Measurements from ENCODE around the gene CKLF.

Gene CKLF

GRCh38 chr16:66507731-66508239 lies 44.6 kb upstream of the CKLF start:
- no peak overlapping the region for H3K9ac ChIP-seq (ENCODE audit: low read length)
- no peaks in the 10 kb centered on the region for H3K27me3 ChIP-seq (ENCODE audit: insufficient read depth, low read length)
- no peaks in the 10 kb centered on the region for H3K9me2 ChIP-seq (ENCODE audit: low read depth, low read length)
- no peaks in the 10 kb centered on the region for H3K79me2 ChIP-seq (ENCODE audit: insufficient read depth, low read length)
- no peak overlapping the region for H3K27ac ChIP-seq (ENCODE audit: low read depth, low read length, poor library complexity, severe bottlenecking)
- no peaks in the 10 kb centered on the region for H3K36me3 ChIP-seq (ENCODE audit: insufficient read depth, low read length)
- H3K4me2 ChIP-seq (ENCODE audit: low read length): no peak overlapping the region
- no peak overlapping the region for H2AFZ ChIP-seq (ENCODE audit: low read length)
- H3K4me1 ChIP-seq (ENCODE audit: insufficient read depth, low read length, severe bottlenecking): no peaks in the 10 kb centered on the region
- H3F3A ChIP-seq (ENCODE audit: insufficient read depth, low read length): no peaks in the 10 kb centered on the region; the same call in 1 of the 2 replicates
- no peak overlapping the region for H3K4me3 ChIP-seq (ENCODE audit: low read depth, low read length, poor library complexity, severe bottlenecking)
- no peaks in the 10 kb centered on the region for H3K9me3 ChIP-seq (ENCODE audit: low read length)
- no peaks in the 10 kb centered on the region for H4K20me1 ChIP-seq (ENCODE audit: insufficient read depth, low read length)
- TF ChIP-seq CTCF (IDR thresholded peaks at IDR 0.05; ENCODE audit: low read length): no peak
- no peak for TF ChIP-seq EZH2 (IDR thresholded peaks at IDR 0.05; ENCODE audit: borderline replicate concordance, low read length)

GRCh38 chr16:66508248-66508913 lies 44.0 kb upstream of the CKLF start:
- no peaks in the 10 kb centered on the region for H3K9me2 ChIP-seq (ENCODE audit: low read depth, low read length)
- no peak overlapping the region for H3K9ac ChIP-seq (ENCODE audit: low read length)
- no peak for TF ChIP-seq EZH2 (IDR thresholded peaks at IDR 0.05; ENCODE audit: borderline replicate concordance, low read length)
- TF ChIP-seq CTCF (IDR thresholded peaks at IDR 0.05; ENCODE audit: low read length): no peak
- H2AFZ ChIP-seq (ENCODE audit: low read length): no peak overlapping the region
- H3K79me2 ChIP-seq (ENCODE audit: insufficient read depth, low read length): no peaks in the 10 kb centered on the region
- H3F3A ChIP-seq (ENCODE audit: insufficient read depth, low read length): no peaks in the 10 kb centered on the region; the same call in 1 of the 2 replicates
- H4K20me1 ChIP-seq (ENCODE audit: insufficient read depth, low read length): no peaks in the 10 kb centered on the region
- no peak overlapping the region for H3K4me2 ChIP-seq (ENCODE audit: low read length)
- H3K4me1 ChIP-seq (ENCODE audit: insufficient read depth, low read length, severe bottlenecking): no peaks in the 10 kb centered on the region
- H3K4me3 ChIP-seq (ENCODE audit: low read depth, low read length, poor library complexity, severe bottlenecking): no peak overlapping the region
- H3K36me3 ChIP-seq (ENCODE audit: insufficient read depth, low read length): no peaks in the 10 kb centered on the region
- no peak overlapping the region for H3K27ac ChIP-seq (ENCODE audit: low read depth, low read length, poor library complexity, severe bottlenecking)
- H3K9me3 ChIP-seq (ENCODE audit: low read length): no peaks in the 10 kb centered on the region
- H3K27me3 ChIP-seq (ENCODE audit: insufficient read depth, low read length): no peaks in the 10 kb centered on the region

GRCh38 chr16:66508914-66509496 lies 43.4 kb upstream of the CKLF start:
- Histone ChIP-seq H3K27ac (ENCODE audit: low read depth, low read length, poor library complexity, severe bottlenecking) (no peak overlapping the region), H4K20me1 (ENCODE audit: insufficient read depth, low read length) (no peaks in the 10 kb centered on the region), H3K9ac (ENCODE audit: low read length) (no peak overlapping the region), H3K9me3 (ENCODE audit: low read length) (no peaks in the 10 kb centered on the region), H3K36me3 (ENCODE audit: insufficient read depth, low read length) (no peaks in the 10 kb centered on the region), H3F3A (ENCODE audit: insufficient read depth, low read length) (no peaks in the 10 kb centered on the region; the same call in 1 of the 2 replicates), H3K27me3 (ENCODE audit: insufficient read depth, low read length) (no peaks in the 10 kb centered on the region), H3K4me2 (ENCODE audit: low read length) (no peak overlapping the region), H2AFZ (ENCODE audit: low read length) (no peak overlapping the region), H3K9me2 (ENCODE audit: low read depth, low read length) (no peaks in the 10 kb centered on the region), H3K79me2 (ENCODE audit: insufficient read depth, low read length) (no peaks in the 10 kb centered on the region), H3K4me1 (ENCODE audit: insufficient read depth, low read length, severe bottlenecking) (no peaks in the 10 kb centered on the region), H3K4me3 (ENCODE audit: low read depth, low read length, poor library complexity, severe bottlenecking) (no peak overlapping the region)
- no peak for TF ChIP-seq EZH2 (IDR thresholded peaks at IDR 0.05; ENCODE audit: borderline replicate concordance, low read length)
- no peak for TF ChIP-seq CTCF (IDR thresholded peaks at IDR 0.05; ENCODE audit: low read length)
